Upper lobe of left lung (tissue), 6 donors: ENCODE data around the gene TEAD3. TPM values are rescaled to one million over a fixed set of nuclear protein-coding genes. Genes with fewer than 3 reads are reported as not detected.

Source experiments
- ATAC-seq, 2 donors: fragments of 200-7000 bp; cut with Tn5 transposase; one replicate each; pipeline ENCODE4 v1.9.1; 2022; ENCODE audit warnings: mild to moderate bottlenecking in 2 of 2, moderate library complexity in 2 of 2; ENCODE audit not compliant: low FRiP score in 2 of 2
- DNase-seq, 2 donors: peaks; one replicate each; pipeline ENCODE4 v3.0.0-alpha.2; 2019 to 2020
- H3K27ac ChIP-seq, 4 donors: fragments of 200-600 bp; sonication (generic); one replicate each; pipeline ENCODE4 v1.5.1; 2016 to 2019
- H3K27me3 ChIP-seq, 4 donors: fragments of 200-600 bp; sonication (generic); one replicate each; pipeline ENCODE4 v1.5.1; 2017 to 2019
- H3K36me3 ChIP-seq, 4 donors: fragments of 200-600 bp; sonication (generic); one replicate each; pipeline ENCODE4 v1.5.1; 2016 to 2019
- H3K4me1 ChIP-seq, 4 donors: fragments of 200-600 bp; sonication (generic); one replicate each; pipeline ENCODE4 v1.5.1; 2018 to 2019
- H3K4me3 ChIP-seq, 4 donors: fragments of 200-600 bp; sonication (generic); one replicate each; pipeline ENCODE4 v1.5.1; 2017 to 2019; ENCODE audit warnings: mild to moderate bottlenecking in 2 of 4, moderate library complexity in 1 of 4
- H3K9me3 ChIP-seq, 4 donors: fragments of 200-600 bp; sonication (generic); one replicate each; pipeline ENCODE4 v1.5.1; 2018 to 2019
- EP300 ChIP-seq, 4 donors: sonication (generic); formaldehyde crosslinking; IDR thresholded peaks; one replicate each; pipeline ENCODE4 v1.5.1; 2017; ENCODE audit warnings: antibody characterized with exemption in 4 of 4, control low read depth in 2 of 4
- POLR2A ChIP-seq, 4 donors: fragments of 450-650 bp; IDR thresholded peaks; one replicate each; pipeline ENCODE4 v1.5.1; 2016 to 2017; ENCODE audit warnings: antibody characterized with exemption in 4 of 4, mild to moderate bottlenecking in 2 of 4
- POLR2AphosphoS5 ChIP-seq, 2 donors: sonication (generic); formaldehyde crosslinking; IDR thresholded peaks; one replicate each; pipeline ENCODE4 v1.5.1; 2017; ENCODE audit warnings: antibody characterized with exemption in 2 of 2
- WGBS, 2 donors: methylation state at CpG; one replicate each; pipeline ENCODE4 v1.1.5; 2017 to 2018; 5-methylcytosine and 5-hydroxymethylcytosine counted together
- total RNA-seq, 6 donors: library from RNA; depleted of rRNA in 4 of 6; stranded (reverse); fragments of >200 nt in 4 of 6; gene quantifications; one replicate each; pipeline versions ENCODE4 v1.1.0 to v1.2.1, GENCODE V29; 2016 to 2021
- TF ChIP-seq, protein P1 (sequence below), 6 experiments: fragments of 450-650 bp in 4 of 6; fragments of 200-600 bp in 2 of 6; sonication (generic) in 2 of 6; IDR thresholded peaks; one replicate each; pipeline ENCODE4 v1.5.1; 2016 to 2019; ENCODE audit warnings: antibody characterized with exemption in 6 of 6
- donor health status: DM: no; HTN: no; CAD: no; lungs with moderate emphysema.
- donor health status: DM: no; HTN: yes; CAD: no; lungs with severe emphysema.

Gene TEAD3
- total RNA-seq, 6 donors from 2014 or later: 19.0 to 28.2 (median 21.2) TPM

DNA sequence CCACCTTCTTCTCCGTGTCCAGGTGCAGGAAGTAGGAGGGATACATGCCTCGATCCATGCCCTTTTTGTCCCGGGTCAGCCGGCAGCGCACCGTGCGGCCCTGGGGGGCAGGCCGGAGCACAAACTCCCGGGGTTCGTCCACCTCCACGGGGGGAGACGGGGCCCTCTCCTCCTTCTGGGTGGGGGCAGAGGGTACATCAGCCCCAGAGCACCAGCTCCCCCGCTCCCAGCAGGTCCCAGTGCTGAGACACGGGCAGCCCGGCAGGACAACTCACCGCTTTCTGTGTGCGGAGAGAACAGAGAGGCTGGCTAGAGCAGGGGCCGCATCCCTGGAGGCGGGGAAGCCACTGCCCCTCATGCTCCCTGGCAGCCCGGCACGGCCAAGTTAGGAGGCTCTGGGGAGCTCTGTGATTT lies 9.1 kb upstream of the TEAD3 start:
- no peak overlapping the region for H3K4me3 ChIP-seq

DNA sequence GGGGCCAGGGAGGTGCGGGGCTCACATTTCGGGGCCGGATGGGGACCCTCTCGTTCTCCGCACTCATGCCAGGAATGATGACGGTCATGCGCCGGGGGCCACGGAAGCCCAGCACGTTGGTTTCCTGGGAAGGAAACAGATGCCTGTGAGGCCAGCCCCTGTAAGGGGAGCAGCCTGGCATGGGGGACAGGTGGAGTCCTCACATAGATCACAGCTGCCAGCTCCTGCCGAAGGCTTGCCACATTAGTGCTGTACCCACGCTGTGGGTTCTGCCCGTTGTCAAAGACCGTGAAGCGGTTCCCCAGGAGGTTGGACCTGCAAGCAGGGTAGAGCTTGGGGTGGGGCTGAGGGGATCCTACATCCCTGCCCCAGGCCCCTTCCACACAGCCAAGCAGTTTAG lies 6.7 kb upstream of the TEAD3 start:
- no peak for ATAC-seq
- TF ChIP-seq, protein P1, sequence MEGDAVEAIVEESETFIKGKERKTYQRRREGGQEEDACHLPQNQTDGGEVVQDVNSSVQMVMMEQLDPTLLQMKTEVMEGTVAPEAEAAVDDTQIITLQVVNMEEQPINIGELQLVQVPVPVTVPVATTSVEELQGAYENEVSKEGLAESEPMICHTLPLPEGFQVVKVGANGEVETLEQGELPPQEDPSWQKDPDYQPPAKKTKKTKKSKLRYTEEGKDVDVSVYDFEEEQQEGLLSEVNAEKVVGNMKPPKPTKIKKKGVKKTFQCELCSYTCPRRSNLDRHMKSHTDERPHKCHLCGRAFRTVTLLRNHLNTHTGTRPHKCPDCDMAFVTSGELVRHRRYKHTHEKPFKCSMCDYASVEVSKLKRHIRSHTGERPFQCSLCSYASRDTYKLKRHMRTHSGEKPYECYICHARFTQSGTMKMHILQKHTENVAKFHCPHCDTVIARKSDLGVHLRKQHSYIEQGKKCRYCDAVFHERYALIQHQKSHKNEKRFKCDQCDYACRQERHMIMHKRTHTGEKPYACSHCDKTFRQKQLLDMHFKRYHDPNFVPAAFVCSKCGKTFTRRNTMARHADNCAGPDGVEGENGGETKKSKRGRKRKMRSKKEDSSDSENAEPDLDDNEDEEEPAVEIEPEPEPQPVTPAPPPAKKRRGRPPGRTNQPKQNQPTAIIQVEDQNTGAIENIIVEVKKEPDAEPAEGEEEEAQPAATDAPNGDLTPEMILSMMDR (IDR thresholded peaks at IDR 0.05): no peak
- TF ChIP-seq EP300 (IDR thresholded peaks at IDR 0.05) (no peak), POLR2A (IDR thresholded peaks at IDR 0.05) (no peak), POLR2AphosphoS5 (IDR thresholded peaks at IDR 0.05) (no peak)
- 47% methylated on average over 15 of the region's 15 CpGs; no CpG with 5 or more reads in 1 of the 2 donors for WGBS, 2 donors
- Histone ChIP-seq H3K4me1 (peaks cover 0 to 4% (median under 1%) of the 10 kb centered on the region in 4 donors), H3K27me3 (peaks cover 0 to 3% (median under 1%) of the 10 kb centered on the region in 4 donors), H3K4me3 (no peak overlapping the region), H3K36me3 (no peaks in the 10 kb centered on the region), H3K27ac (no peak overlapping the region), H3K9me3 (no peaks in the 10 kb centered on the region)
- no peak for DNase-seq

More for the DNA sequence above, 9.1 kb upstream of the TEAD3 start:
- ATAC-seq (no peak), DNase-seq (no peak)
- Histone ChIP-seq H3K36me3 (no peaks in the 10 kb centered on the region), H3K9me3 (no peaks in the 10 kb centered on the region), H3K4me1 (peaks cover 0 to 4% (median 0%) of the 10 kb centered on the region in 4 donors), H3K27ac (no peak overlapping the region), H3K27me3 (peaks cover 0 to 3% (median 0%) of the 10 kb centered on the region in 4 donors)
- no peak for TF ChIP-seq POLR2A (IDR thresholded peaks at IDR 0.05)
- TF ChIP-seq, protein P1 (IDR thresholded peaks at IDR 0.05): no peak
- TF ChIP-seq EP300 (IDR thresholded peaks at IDR 0.05): no peak
- no peak for TF ChIP-seq POLR2AphosphoS5 (IDR thresholded peaks at IDR 0.05)
- 55 to 57% methylated on average over 8 to 12 of the region's 21 CpGs for whole genome bisulfite sequencing, 2 donors

DNA sequence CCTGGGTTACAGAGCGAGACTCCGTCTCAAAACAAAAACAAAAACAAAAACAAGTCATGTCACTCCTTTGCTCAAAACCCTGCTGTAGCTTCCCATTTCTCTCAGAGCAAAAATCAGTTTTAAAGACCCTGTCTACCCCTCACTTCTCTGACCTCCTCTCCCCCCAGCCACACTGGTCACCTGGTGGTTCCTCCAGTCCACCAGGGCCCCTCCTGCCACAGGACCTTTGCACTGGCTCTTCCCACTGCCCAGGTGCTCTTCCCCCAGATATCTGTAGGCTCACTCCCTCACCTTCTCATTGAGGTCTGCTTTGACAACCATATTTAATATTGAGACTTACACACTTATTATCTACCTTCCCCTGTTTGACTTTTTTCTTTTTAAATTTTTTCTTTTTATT lies 4.9 kb upstream of the TEAD3 start:
- H3K36me3 ChIP-seq: no peaks in the 10 kb centered on the region
- no peaks in the 10 kb centered on the region for H3K9me3 ChIP-seq
- TF ChIP-seq EP300 (IDR thresholded peaks at IDR 0.05): no peak
- TF ChIP-seq POLR2AphosphoS5 (IDR thresholded peaks at IDR 0.05): no peak
- TF ChIP-seq, protein P1 (IDR thresholded peaks at IDR 0.05): no peak
- no peak for TF ChIP-seq POLR2A (IDR thresholded peaks at IDR 0.05)
- DNase-seq: no peak
- ATAC-seq: no peak
- H3K4me3 ChIP-seq: no peak overlapping the region
- peaks cover 5 to 15% (median 12%) of the 10 kb centered on the region in 4 donors for H3K4me1 ChIP-seq
- H3K27ac ChIP-seq: no peak overlapping the region
- 96 to 100% methylated on average over 2 of the region's 2 CpGs for WGBS, 2 donors
- peaks cover 0 to 6% (median 4%) of the 10 kb centered on the region in 4 donors for H3K27me3 ChIP-seq

DNA sequence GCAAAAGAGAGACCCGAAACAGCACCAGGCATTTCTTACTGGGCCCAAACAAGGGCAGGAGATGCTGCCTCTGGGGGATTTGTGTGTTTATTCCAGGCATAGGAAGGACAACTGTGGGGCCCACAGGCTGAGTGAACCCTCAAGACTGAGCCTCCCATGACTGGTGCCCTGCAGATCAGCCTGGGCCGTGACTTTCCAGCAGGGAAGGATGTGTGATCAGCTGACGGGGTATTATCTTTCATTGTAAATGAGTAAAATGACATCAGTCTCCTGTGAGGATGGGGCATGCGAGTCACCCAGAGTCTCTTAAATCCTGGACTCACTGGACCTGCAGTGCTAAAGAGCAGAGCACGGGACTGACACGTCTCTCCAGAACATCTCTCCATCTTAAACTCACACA lies 3.9 kb upstream of the TEAD3 start:
- no peak for ATAC-seq
- Histone ChIP-seq H3K27me3 (peaks cover 0 to 12% (median 4%) of the 10 kb centered on the region in 4 donors), H3K4me3 (no peak overlapping the region), H3K4me1 (peaks cover 5 to 25% (median 15%) of the 10 kb centered on the region in 4 donors), H3K27ac (no peak overlapping the region), H3K9me3 (no peaks in the 10 kb centered on the region), H3K36me3 (no peaks in the 10 kb centered on the region)
- TF ChIP-seq POLR2AphosphoS5 (IDR thresholded peaks at IDR 0.05) (no peak), EP300 (IDR thresholded peaks at IDR 0.05) (no peak), POLR2A (IDR thresholded peaks at IDR 0.05) (no peak)
- TF ChIP-seq, protein P1 (IDR thresholded peaks at IDR 0.05): no peak
- 69 to 87% methylated on average over 6 of the region's 6 CpGs for WGBS, 2 donors
- DNase-seq: no peak

DNA sequence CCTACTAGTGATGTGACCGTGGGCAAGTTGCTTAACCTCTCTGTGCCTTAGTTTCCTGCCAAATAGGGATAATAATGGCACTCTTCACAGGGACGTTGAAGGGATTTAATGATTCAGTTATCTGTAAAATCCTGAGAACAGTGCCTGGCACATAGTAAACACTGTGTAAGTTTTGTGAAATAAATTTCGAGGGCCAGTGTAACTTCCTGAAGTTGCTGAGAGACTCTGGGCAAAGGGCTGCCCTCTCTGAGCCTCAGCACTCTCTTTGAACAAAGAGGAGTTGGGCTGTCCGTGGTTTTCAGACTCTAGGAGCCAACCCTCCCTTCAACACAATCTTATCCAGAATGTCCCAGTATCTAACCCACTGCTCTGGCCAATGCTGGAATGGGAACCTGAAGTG lies 2.5 kb upstream of the TEAD3 start:
- peaks cover 0 to 12% (median 4%) of the 10 kb centered on the region in 4 donors for H3K27me3 ChIP-seq
- peaks cover 17 to 39% (median 28%) of the 10 kb centered on the region in 4 donors for H3K4me1 ChIP-seq
- DNase-seq (no peak), ATAC-seq (no peak)
- no peaks in the 10 kb centered on the region for H3K36me3 ChIP-seq
- WGBS, 2 donors: 80 to 86% methylated on average over 4 of the region's 4 CpGs
- no peak overlapping the region for H3K27ac ChIP-seq
- no peak overlapping the region for H3K4me3 ChIP-seq
- TF ChIP-seq EP300 (IDR thresholded peaks at IDR 0.05): no peak
- no peak for TF ChIP-seq POLR2A (IDR thresholded peaks at IDR 0.05)
- TF ChIP-seq POLR2AphosphoS5 (IDR thresholded peaks at IDR 0.05): no peak
- TF ChIP-seq, protein P1 (IDR thresholded peaks at IDR 0.05): no peak
- no peaks in the 10 kb centered on the region for H3K9me3 ChIP-seq
